GM12878 (cell line): Measurements from ENCODE around the gene SPON2. TPM values are rescaled to one million over a fixed set of nuclear protein-coding genes. Genes with fewer than 3 reads are reported as not detected.

ENCODE experiments used
- ATAC-seq: fragments of 200-7000 bp; cut with Tn5 transposase; 3 replicates; pipeline ENCODE4 v1.9.1; 2020; ENCODE audit warnings: mild to moderate bottlenecking, moderate library complexity
- BruUV-seq: library from RNA; stranded (reverse); fragments of 400-500 nt; replicated peaks from 2 replicates; lab custom pipeline; 2021; lab: Mats Ljungman, UMichigan
- CTCF ChIA-PET: fragments of 300-600 bp; sonication (Branson Sonifier 250); formaldehyde crosslinking; extraction: SDS; loops from one replicate; lab custom pipeline; 2021; ENCODE audit warnings: inconsistent platforms; lab: Yijun Ruan, JAX
- POLR2A ChIA-PET: fragments of 350-600 bp; formaldehyde crosslinking; extraction: SDS; loops from one replicate; lab custom pipeline; 2021; ENCODE audit warnings: inconsistent platforms; lab: Charles Lee
- RAD21 ChIA-PET: fragments of 300-600 bp; sonication (Branson Sonifier 250); formaldehyde crosslinking; loops from one replicate; lab custom pipeline; 2023; ENCODE audit warnings: antibody characterized with exemption; ENCODE audit not compliant: unreplicated experiment; lab: Charles Lee
- SMC1A ChIA-PET: fragments of 300-600 bp; sonication (Branson Sonifier 250); formaldehyde crosslinking; loops from one replicate; lab custom pipeline; 2023; ENCODE audit not compliant: unreplicated experiment, uncharacterized antibody; lab: Charles Lee
- DNase-seq: peaks from one replicate; pipeline ENCODE4 v3.0.0-alpha.2; 2011; ENCODE audit warnings: low read depth, low spot score
- FAIRE-seq: peaks from 3 replicates; lab custom pipeline; 2011; peaks lifted over from hg19 to GRCh38; lab: Jason Lieb, UNC
- H2AFZ ChIP-seq: 2 replicates; pipeline ENCODE4 v1.6.0; 2011; ENCODE audit warnings: low read depth, low read length, control low read depth; ENCODE audit not compliant: control insufficient read depth
- H3K27ac ChIP-seq: 2 replicates; pipeline ENCODE4 v1.5.1; 2011; ENCODE audit warnings: control low read depth; ENCODE audit not compliant: control insufficient read depth, insufficient read depth
- H3K27me3 ChIP-seq, 2 experiments: replicated peaks in 1 of 2; 2 replicates each; pipeline versions ENCODE4 v1.6.0 to v1.6.1; 2011; ENCODE audit warnings: low read length in 1 of 2; ENCODE audit not compliant: control insufficient read depth in 2 of 2, insufficient read depth in 2 of 2
- H3K36me3 ChIP-seq, 2 experiments: 2 replicates each; pipeline ENCODE4 v1.5.1; 2011; ENCODE audit warnings: low read length in 1 of 2; ENCODE audit not compliant: control insufficient read depth in 2 of 2, insufficient read depth in 2 of 2
- H3K4me1 ChIP-seq: 2 replicates; pipeline ENCODE4 v1.6.1; 2011; ENCODE audit warnings: mild to moderate bottlenecking, low read length, moderate library complexity, mixed read lengths; ENCODE audit not compliant: control insufficient read depth, insufficient read depth
- H3K4me2 ChIP-seq: 2 replicates; pipeline ENCODE4 v1.6.0; 2011; ENCODE audit warnings: control low read depth; ENCODE audit not compliant: control insufficient read depth, insufficient read depth
- H3K4me3 ChIP-seq: fragments of 200-600 bp; sonication (generic); 2 replicates; pipeline ENCODE4 v1.5.1; 2016
- H3K79me2 ChIP-seq: 2 replicates; pipeline ENCODE4 v1.6.0; 2011; ENCODE audit warnings: low read length; ENCODE audit not compliant: control insufficient read depth, insufficient read depth
- H3K9ac ChIP-seq: 2 replicates; pipeline ENCODE4 v1.8.0; 2011; ENCODE audit warnings: low read length, control low read depth, mixed read lengths; ENCODE audit not compliant: control insufficient read depth, insufficient read depth
- H3K9me3 ChIP-seq: replicated peaks from 3 replicates; pipeline ENCODE4 v1.5.1; 2011; ENCODE audit warnings: mild to moderate bottlenecking, low read length; ENCODE audit not compliant: control insufficient read depth, insufficient read depth
- H4K20me1 ChIP-seq: 2 replicates; pipeline ENCODE4 v1.6.0; 2011; ENCODE audit not compliant: control insufficient read depth, insufficient read depth
- CREM ChIP-seq: IDR thresholded peaks from 2 replicates; pipeline ENCODE4 v1.6.1; 2014; ENCODE audit warnings: antibody characterized with exemption, low read depth
- E2F4 ChIP-seq: IDR thresholded peaks from 2 replicates; pipeline ENCODE4 v1.6.1; 2012; ENCODE audit warnings: low read depth, low read length, improper control_type of control experiment
- EGR1 ChIP-seq, 2 experiments: IDR thresholded peaks; 1 replicate in 1 of 2; 2 replicates in 1 of 2; pipeline ENCODE4 v1.6.1; 2011 to 2012; ENCODE audit warnings: low read depth in 2 of 2, low read length in 2 of 2, borderline replicate concordance in 1 of 2, mild to moderate bottlenecking in 1 of 2, moderate library complexity in 1 of 2
- EZH2 ChIP-seq: IDR thresholded peaks from 2 replicates; pipeline ENCODE4 v1.6.1; 2012; ENCODE audit warnings: low read depth, mild to moderate bottlenecking, control low read depth, inconsistent platforms, low read length, borderline replicate concordance; ENCODE audit not compliant: control insufficient read depth
- FOS ChIP-seq: IDR thresholded peaks from 3 replicates; pipeline ENCODE4 v1.6.1; 2011; ENCODE audit warnings: borderline replicate concordance; ENCODE audit not compliant: insufficient read length; ENCODE audit errors: extremely low read depth
- HDGF ChIP-seq: fragments of 450-650 bp; IDR thresholded peaks from 2 replicates; pipeline ENCODE4 v1.6.1; 2016; ENCODE audit warnings: antibody characterized with exemption
- IRF4 ChIP-seq: IDR thresholded peaks from 2 replicates; pipeline ENCODE4 v1.6.1; 2011; ENCODE audit warnings: low read depth, low read length
- IRF5 ChIP-seq: fragments of 450-650 bp; IDR thresholded peaks from 2 replicates; pipeline ENCODE4 v1.6.1; 2017; ENCODE audit warnings: borderline replicate concordance
- JUNB ChIP-seq: IDR thresholded peaks from 2 replicates; pipeline ENCODE4 v1.6.1; 2016; ENCODE audit warnings: antibody characterized with exemption, mild to moderate bottlenecking
- NFYA ChIP-seq: IDR thresholded peaks from 2 replicates; pipeline ENCODE4 v1.6.1; 2011; ENCODE audit warnings: low read depth, mild to moderate bottlenecking, low read length, improper control_type of control experiment, borderline replicate concordance
- PKNOX1 ChIP-seq: fragments of 450-650 bp; IDR thresholded peaks from 2 replicates; pipeline ENCODE4 v1.6.1; 2016; ENCODE audit warnings: mild to moderate bottlenecking
- RBBP5 ChIP-seq: fragments of 200-600 bp; sonication (generic); conservative IDR thresholded peaks from 2 replicates; pipeline ENCODE4 v1.6.1; 2016
- SPI1 ChIP-seq: IDR thresholded peaks from 2 replicates; pipeline ENCODE4 v1.6.1; 2011; ENCODE audit warnings: low read depth, mild to moderate bottlenecking, low read length, moderate library complexity, borderline replicate concordance; ENCODE audit not compliant: insufficient read depth
- SREBF2 ChIP-seq: IDR thresholded peaks from 2 replicates; pipeline ENCODE4 v1.6.1; 2012; ENCODE audit warnings: mild to moderate bottlenecking, low read length
- SRF ChIP-seq, 2 experiments: IDR thresholded peaks; 2 replicates each; pipeline ENCODE4 v1.6.1; 2011; ENCODE audit warnings: low read depth in 2 of 2, low read length in 2 of 2, mild to moderate bottlenecking in 1 of 2, moderate library complexity in 1 of 2
- ZNF207 ChIP-seq: fragments of 450-650 bp; IDR thresholded peaks from 2 replicates; pipeline ENCODE4 v1.6.1; 2014; ENCODE audit warnings: antibody characterized with exemption, mild to moderate bottlenecking, borderline replicate concordance
- ZNF274 ChIP-seq: IDR thresholded peaks from one replicate; pipeline ENCODE4 v1.8.0; 2011; ENCODE audit not compliant: insufficient read length, insufficient read depth
- ZZZ3 ChIP-seq: IDR thresholded peaks from 2 replicates; pipeline ENCODE4 v1.6.1; 2011; ENCODE audit warnings: low read depth; ENCODE audit not compliant: control insufficient read depth, insufficient read length
- WGBS: methylation state at CpG from one replicate; pipeline ENCODE4 v1.1.6; 2016; ENCODE audit warnings: low lambda C conversion rate; ENCODE audit not compliant: insufficient replicate concordance, insufficient coverage; ENCODE audit errors: missing lambda C conversion rate; 5-methylcytosine and 5-hydroxymethylcytosine counted together
- in situ Hi-C: fragments of 300-500 bp; cut with MboI; formaldehyde crosslinking; loops from 9 replicates; pipeline ENCODE4 v1.14.3; 2018; ENCODE audit warnings: mixed read lengths
- intact Hi-C: fragments of 100-400 bp; cut with micrococcal nuclease; formaldehyde crosslinking; loops from one replicate; pipeline ENCODE4 v1.14.2; 2022; ENCODE audit not compliant: unreplicated experiment
- polyA plus RNA-seq, 11 experiments: library from polyadenylated mRNA; depleted of rRNA in 4 of 11; unstranded in 6 of 11; stranded (reverse) in 5 of 11; fragments of >200 nt; fragmentation: Nextera tagmentation in 4 of 11; fragmentation: Illumina TruSeq in 1 of 11; extraction: Ambion mirVana in 4 of 11; extraction: Trizol in 1 of 11; gene quantifications; 1 replicate in 1 of 11; 2 replicates in 10 of 11; pipeline versions ENCODE4 v1.2.1 to v1.2.3, GENCODE V29; 2011 to 2016; ENCODE audit warnings: inconsistent platforms in 2 of 11, missing spikeins in 2 of 11, low read depth in 1 of 11
- total RNA-seq, 4 experiments: library from RNA; depleted of rRNA in 3 of 4; stranded (reverse); fragments of >200 nt in 3 of 4; fragmentation: Illumina TruSeq in 1 of 4; extraction: Trizol in 1 of 4; gene quantifications; 2 replicates each; pipeline versions ENCODE4 v1.2.1 to v1.2.3, GENCODE V29; 2013 to 2021
- TF ChIP-seq, protein P1 (sequence below): fragments of 150-350 bp; IDR thresholded peaks from 2 replicates; pipeline ENCODE4 v1.6.1; 2014; ENCODE audit warnings: mild to moderate bottlenecking, low read depth, low read length

The SPON2 gene
- total and polyA plus RNA-seq, 10 of the 15 experiments (the other 5 are each of a cell fraction or from before 2014, with no cell fraction given): 1.1 to 11.2 (median 7.3) TPM

- no peak for TF ChIP-seq SPI1
- no peak for TF ChIP-seq IRF5
- TF ChIP-seq IRF4: no peak
- TF ChIP-seq SRF (IDR thresholded peaks at IDR 0.05; ENCODE audit: low read depth in 2 of 2, low read length in 2 of 2): no peak
- TF ChIP-seq ZNF207: no peak
- TF ChIP-seq HDGF: no peak
- TF ChIP-seq, protein P1, sequence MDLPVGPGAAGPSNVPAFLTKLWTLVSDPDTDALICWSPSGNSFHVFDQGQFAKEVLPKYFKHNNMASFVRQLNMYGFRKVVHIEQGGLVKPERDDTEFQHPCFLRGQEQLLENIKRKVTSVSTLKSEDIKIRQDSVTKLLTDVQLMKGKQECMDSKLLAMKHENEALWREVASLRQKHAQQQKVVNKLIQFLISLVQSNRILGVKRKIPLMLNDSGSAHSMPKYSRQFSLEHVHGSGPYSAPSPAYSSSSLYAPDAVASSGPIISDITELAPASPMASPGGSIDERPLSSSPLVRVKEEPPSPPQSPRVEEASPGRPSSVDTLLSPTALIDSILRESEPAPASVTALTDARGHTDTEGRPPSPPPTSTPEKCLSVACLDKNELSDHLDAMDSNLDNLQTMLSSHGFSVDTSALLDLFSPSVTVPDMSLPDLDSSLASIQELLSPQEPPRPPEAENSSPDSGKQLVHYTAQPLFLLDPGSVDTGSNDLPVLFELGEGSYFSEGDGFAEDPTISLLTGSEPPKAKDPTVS: no peak
Observed at GRCh38 chr4:1169691-1170096, 2.7 kb downstream of the SPON2 start (continued).

DNA sequence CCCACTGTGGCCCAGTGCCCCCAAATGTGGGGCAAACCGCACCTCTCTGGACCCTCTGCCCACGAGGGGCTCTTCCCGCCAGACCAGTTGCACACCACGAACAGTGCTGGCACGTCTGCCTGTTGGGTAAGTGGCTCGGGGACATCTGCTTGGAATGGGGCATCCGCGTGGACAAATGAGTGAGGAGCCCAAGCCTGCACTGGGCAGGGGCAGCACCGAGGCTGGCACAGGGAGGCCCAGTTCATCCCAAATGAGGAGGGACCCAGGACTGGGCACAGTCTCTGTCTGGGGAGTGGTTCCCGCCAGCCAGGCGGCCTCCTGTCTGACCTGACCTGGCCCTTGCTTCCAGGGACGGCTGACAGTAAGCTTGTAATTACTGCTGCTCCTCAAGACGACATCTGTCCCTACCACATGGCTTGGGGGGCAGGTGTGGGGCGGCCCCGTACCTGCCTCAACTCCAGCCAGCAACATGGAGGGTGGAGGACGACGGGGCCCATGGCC, 3.2 kb downstream of the SPON2 start:
- CTCF ChIA-PET: interaction anchor here (4.7 kb wide), 1 partner anchor 98 kb away, joined by 66 read pairs; no protein-coding TSS in a partner anchor
- no peak for TF ChIP-seq NFYA
- TF ChIP-seq ZNF274: no peak
- TF ChIP-seq FOS: no peak
- no peak for TF ChIP-seq EZH2
- TF ChIP-seq PKNOX1: no peak
- TF ChIP-seq RBBP5: no peak
- no peak for TF ChIP-seq SREBF2
- TF ChIP-seq E2F4: no peak
- no peak for TF ChIP-seq JUNB
- TF ChIP-seq EGR1 (IDR thresholded peaks at IDR 0.05; ENCODE audit: borderline replicate concordance in 1 of 2, low read depth in 2 of 2, low read length in 2 of 2): no peak
- no peak for TF ChIP-seq CREM
- TF ChIP-seq ZZZ3: no peak

More for the DNA sequence above, 3.2 kb downstream of the SPON2 start:
- no peak overlapping the region for H3K9ac ChIP-seq
- H3K4me2 ChIP-seq: no peak overlapping the region
- no peaks in the 10 kb centered on the region for H4K20me1 ChIP-seq
- 75% methylated on average over 17 of the region's 17 CpGs for WGBS
- no peak overlapping the region for H2AFZ ChIP-seq
- H3K36me3 ChIP-seq: no peaks in the 10 kb centered on the region
- no peaks in the 10 kb centered on the region; the same call in 2 of the 3 replicates for H3K9me3 ChIP-seq
- in situ Hi-C loops (loop anchor here (5.0 kb wide), 1 partner anchor 98 kb away; no protein-coding TSS in a partner anchor), intact Hi-C loops (no loop called here)
- DNase-seq (no peak), FAIRE-seq (no peak), ATAC-seq (no peak)
- ChIA-PET RAD21 (interaction anchor here (0.6 to 0.7 kb wide), 2 partner anchors 14 to 15 kb away, joined by 3 read pairs; no protein-coding TSS in a partner anchor), SMC1A (interaction anchor here (0.9 to 2.5 kb wide), 2 partner anchors 98 kb away, joined by 3 to 26 read pairs; no protein-coding TSS in a partner anchor), POLR2A (interaction anchor here (1.4 kb wide), 1 partner anchor 15 kb away, joined by 5 read pairs; no protein-coding TSS in a partner anchor)
- H3K4me1 ChIP-seq: peaks cover 13% of the 10 kb centered on the region
- peaks cover 0 to 9% of the 10 kb centered on the region in 2 experiments; a peak in 2 of 4 replicates for H3K27me3 ChIP-seq
- H3K27ac ChIP-seq: no peak overlapping the region
- BruUV-seq: no TSS peak
- H3K79me2 ChIP-seq: no peaks in the 10 kb centered on the region
- no peak overlapping the region for H3K4me3 ChIP-seq
